T47D (cell line): ENCODE measurements around the gene PCSK4.
A peak's percentile ranks its signal among the peaks of the same experiment; 100 is the strongest.

ENCODE experiments used
- DNase-seq, 2 experiments: peaks; one replicate each; pipeline versions ENCODE4 v3.0.0 to v3.0.0-alpha.2; 2011 to 2012; ENCODE audit warnings: low read depth in 1 of 2, low spot score in 1 of 2
- JUND ChIP-seq: IDR thresholded peaks from 2 replicates; pipeline ENCODE4 v1.6.1; 2012; ENCODE audit warnings: low read depth
- in situ Hi-C: cut with HindIII; loops from 2 replicates; pipeline ENCODE4 v1.10.0; 2016; ENCODE audit warnings: low sequenced_read_pairs, low pct_unique_long_range_greater_than_20kb

Gene PCSK4

GRCh38 chr19:1496714-1497577 is 6.8 kb upstream of the PCSK4 start:
- in situ Hi-C loops, result no loop called here
- DNase-seq, result no peak
- no peak for TF ChIP-seq JUND

DNA sequence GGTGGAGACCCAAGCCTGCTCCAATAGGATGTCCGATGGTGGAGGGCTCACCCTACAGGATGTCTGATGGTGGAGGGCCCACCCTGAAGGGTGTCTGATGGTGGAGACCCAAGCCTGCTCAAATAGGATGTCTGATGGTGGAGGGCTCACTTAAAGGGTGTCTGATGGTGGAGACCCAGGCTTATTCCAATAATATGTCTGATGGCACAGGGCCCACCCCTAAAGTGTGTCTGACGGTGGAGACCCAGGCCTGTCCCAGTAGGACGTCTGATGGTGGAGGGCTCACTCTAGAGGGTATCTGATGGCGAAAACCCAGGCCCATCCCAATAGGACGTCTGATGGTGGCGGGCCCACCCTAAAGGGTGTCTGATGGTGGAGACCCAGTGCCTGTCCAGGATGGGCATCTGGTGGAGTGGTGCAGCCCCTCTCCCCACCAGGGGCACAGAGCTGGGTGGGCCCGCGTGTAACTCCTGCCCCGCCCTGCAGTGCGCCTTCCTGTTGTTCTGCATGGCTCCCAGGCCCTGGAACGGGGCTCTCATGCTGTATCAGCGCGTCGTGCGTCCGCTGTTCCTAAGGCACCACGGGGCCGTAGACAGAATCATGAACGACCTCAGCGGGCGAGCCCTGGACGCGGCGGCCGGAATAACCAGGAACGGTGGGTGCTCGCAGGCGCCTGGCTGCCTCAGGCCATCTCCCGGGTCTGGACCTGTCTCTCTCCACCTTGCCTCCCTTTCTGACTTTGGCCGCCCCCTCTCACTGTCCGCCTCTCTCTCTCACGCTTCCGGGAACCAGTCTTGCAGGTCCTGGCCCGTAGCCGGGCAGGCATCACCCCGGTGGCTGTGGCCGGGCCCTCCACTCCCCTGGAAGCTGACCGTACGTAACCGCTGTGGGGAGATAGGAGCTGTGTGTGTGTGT is 5.9 kb upstream of the PCSK4 start:
- in situ Hi-C loops, result no loop called here
- no peak for DNase-seq
- TF ChIP-seq JUND, result no peak

DNA sequence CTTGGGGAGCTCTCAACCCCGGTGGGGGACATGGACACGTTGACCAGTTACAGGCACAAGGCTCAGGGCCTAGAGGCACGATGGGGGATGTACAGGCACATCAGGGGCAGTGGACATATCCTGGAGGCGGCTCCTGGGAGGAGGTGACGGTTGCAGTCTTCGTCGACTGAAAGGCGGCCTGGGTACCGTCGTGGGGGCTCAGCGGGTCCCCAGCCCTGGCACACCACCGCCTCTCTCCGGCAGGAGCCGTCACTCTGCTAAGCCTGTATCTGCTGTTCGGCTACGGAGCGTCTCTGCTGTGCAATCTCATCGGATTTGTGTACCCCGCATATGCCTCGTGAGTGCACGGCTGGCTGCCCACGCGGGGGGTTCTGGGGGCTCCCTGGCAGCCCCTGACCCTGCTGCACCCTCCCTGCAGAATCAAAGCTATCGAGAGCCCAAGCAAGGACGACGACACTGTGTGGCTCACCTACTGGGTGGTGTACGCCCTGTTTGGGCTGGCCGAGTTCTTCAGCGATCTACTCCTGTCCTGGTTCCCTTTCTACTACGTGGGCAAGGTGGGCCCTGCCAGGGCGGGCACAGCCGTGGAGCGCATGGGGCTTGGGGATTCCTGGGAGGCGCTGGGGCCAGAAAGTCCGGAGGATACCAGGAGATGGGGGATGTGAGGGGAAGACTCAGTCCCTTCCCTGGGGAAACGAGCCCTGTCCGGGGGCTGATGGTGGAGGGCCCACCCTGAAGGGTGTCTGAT is 5.1 kb upstream of the PCSK4 start:
- in situ Hi-C loops, result no loop called here
- no peak for TF ChIP-seq JUND
- DNase-seq, result no peak

DNA sequence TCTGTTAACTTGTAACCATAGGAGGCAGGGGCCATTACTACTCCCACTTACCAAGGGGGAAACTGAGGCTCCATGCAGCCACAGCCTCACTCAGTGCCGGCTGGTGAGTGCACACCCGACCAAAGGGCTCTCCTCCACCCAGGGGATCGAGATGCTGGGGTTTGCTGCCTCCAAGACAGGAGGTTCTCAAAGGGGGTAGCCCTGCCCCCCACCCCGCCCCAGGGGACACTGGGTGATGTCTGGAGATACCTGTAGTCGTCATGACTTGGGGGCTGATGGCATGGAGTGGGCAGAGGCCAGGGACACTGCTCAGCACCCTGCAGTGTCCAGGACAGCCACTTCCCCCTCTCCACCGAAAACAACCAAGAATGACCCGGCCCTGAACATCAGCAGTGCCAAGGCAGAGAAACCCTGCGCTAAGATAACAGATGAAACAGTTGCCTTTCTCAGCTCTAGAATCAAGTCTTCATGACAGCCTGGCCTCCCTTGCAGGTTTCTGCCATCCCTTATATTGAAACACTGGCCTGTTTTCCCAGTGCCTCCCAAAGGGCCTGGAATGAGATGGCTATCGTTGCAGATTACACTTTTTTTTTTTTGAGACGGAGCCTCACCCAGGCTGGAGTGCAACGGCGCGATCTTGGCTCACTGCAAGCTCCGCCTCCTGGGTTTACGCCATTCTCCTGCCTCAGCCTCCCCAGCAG is 4.1 kb upstream of the PCSK4 start:
- in situ Hi-C loops, result no loop called here
- no peak for TF ChIP-seq JUND
- DNase-seq, result no peak

- no peak for TF ChIP-seq JUND
- in situ Hi-C loops, result no loop called here
Observed at GRCh38 chr19:1492474-1493006, 2.4 kb upstream of the PCSK4 start.

DNA sequence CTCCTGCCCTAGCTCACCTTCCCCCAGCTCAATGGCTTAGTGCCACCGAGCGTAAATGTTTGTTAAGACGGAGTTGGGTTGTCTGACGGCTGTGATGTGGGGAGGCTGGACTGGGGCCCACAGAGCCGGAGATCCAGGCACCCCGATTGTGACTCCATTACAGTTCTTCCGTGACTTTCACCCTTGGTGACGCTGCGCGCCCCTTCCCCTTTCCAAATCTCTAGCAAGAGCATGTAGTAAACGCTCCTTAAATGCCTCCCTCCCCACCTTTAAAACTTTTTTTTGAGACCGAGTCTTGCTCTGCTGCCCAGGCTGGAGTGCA is 1.7 kb upstream of the PCSK4 start:
- TF ChIP-seq JUND, result no peak
- in situ Hi-C loops, result no loop called here

More at GRCh38 chr19:1492474-1493006, 2.4 kb upstream of the PCSK4 start:
- DNase-seq, result no peak

GRCh38 chr19:1491114-1491848 is 1.1 kb upstream of the PCSK4 start, which contains the start of gene REEP6:
Gene REEP6 (plus strand): TSS chr19:1491181. CDS start chr19:1491270, 89 bp downstream.
- in situ Hi-C loops, result no loop called here
- no peak for TF ChIP-seq JUND
- peak in 1 of 2 experiments; percentile 62 for DNase-seq

More for the DNA sequence above, 1.7 kb upstream of the PCSK4 start:
- peak in 1 of 2 experiments; percentile 59 for DNase-seq

DNA sequence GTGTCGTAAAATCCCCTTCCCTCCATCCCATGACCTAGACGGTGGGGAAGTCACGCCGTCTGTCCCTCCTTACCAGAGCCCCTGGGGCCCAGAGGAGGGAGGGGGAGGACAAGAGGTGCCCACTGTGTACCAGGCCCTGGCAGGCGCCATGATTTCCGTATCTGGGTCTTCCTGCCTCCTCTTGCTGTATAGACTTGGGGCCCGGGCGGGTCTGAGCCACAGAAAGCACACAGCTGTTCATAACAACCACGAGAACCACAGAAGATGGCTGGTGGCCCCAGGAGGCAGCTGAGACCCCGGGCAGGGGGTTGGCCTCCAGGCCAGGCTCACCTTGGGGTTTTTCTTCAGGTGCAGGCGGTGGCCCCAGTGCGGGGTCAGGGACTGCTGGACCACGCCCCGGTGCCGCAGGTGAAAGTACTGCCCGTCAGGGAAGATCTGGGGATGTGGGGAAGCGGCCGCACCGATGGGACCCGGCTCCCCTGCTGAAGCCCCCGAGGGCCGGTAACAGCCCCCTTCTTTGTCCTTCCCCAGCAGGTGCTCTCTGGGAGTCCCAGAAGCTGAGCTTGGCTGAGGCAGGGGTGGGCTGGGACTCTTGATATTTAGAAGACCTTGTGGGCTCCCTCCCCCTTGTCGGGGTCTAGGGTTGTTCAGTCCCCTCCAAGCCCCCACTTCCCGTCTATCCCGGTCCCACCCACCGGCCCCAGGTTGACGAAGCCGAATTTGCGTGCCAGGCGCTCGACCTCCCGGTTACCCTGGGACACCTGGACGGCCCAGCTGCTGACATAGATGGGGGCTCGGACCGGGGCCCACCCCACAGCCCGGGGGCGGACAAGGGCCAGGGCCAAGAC is 463 bp downstream of the PCSK4 start:
- no peak for DNase-seq
- TF ChIP-seq JUND, result no peak
- in situ Hi-C loops, result no loop called here

GRCh38 chr19:1488282-1488601 is 1.9 kb downstream of the PCSK4 start:
- in situ Hi-C loops, result no loop called here
- DNase-seq, result no peak
- TF ChIP-seq JUND, result no peak

DNA sequence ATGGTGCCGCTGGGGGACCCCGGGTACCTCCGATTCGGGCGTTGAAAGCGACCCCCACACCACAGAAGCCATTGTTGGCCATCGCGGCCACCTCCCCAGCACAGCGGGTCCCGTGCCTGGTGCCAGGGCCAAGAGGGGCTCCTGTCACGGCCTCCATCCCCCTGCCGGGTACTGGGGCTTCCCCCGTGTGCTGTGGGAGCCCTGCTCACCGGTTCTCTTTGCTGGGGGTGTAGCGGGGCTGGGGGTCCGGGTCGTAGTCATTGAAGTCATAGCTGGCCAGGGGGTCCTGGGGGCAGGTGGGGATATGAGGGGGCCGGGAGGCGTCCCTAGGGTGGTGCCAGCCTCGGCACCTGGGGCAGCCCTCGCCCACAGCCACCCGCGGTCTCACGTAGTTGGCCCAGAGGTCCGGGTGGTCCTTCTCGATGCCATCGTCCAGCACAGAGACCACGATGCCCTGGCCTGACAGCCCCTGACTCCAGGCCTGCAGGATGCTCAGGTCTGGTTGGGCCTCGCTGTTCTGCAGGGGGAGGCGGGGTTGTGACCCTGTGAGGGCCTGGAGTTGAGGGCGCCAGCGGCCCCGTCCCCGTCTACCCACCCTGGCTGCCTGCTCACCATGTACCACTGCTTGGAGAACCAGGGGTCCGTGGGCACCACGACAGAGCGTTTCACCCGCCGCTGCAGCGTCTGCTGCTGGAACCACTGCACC is 2.4 kb downstream of the PCSK4 start:
- in situ Hi-C loops, result no loop called here
- no peak for TF ChIP-seq JUND
- DNase-seq, result no peak
